Urinary bladder (tissue), 4 donors: ENCODE measurements around the gene HDHD5. TPM values are rescaled to one million over a fixed set of nuclear protein-coding genes. Genes with fewer than 3 reads are reported as not detected.

Source experiments
- DNase-seq: peaks from one replicate; pipeline ENCODE4 v3.0.0-alpha.2; 2015; ENCODE audit errors: extremely low spot score
- H3K27ac ChIP-seq: one replicate; pipeline ENCODE4 v1.5.1; 2013; ENCODE audit warnings: low read depth, mild to moderate bottlenecking, moderate library complexity
- H3K36me3 ChIP-seq: one replicate; pipeline ENCODE4 v1.6.1; 2013; ENCODE audit warnings: mild to moderate bottlenecking, moderate library complexity; ENCODE audit not compliant: insufficient read depth
- H3K4me1 ChIP-seq: one replicate; pipeline ENCODE4 v1.6.1; 2013; ENCODE audit warnings: mild to moderate bottlenecking, moderate library complexity; ENCODE audit not compliant: insufficient read depth
- H3K4me3 ChIP-seq: one replicate; pipeline ENCODE4 v1.5.1; 2013; ENCODE audit warnings: low read depth, low read length
- WGBS: extraction: QIAGEN DNeasy Blood & Tissue Kit; methylation state at CpG from one replicate; pipeline ENCODE4 v1.1.7; 2013; 5-methylcytosine and 5-hydroxymethylcytosine counted together
- polyA plus RNA-seq: library from polyadenylated mRNA; stranded (reverse); fragments of 200-250 nt; gene quantifications from one replicate; pipeline ENCODE4 v1.2.3, GENCODE V29; 2013
- total RNA-seq: library from RNA; depleted of rRNA; stranded (reverse); fragments of >200 nt; gene quantifications from one replicate; pipeline ENCODE4 v1.2.3, GENCODE V29; 2014
- donor health status: healthy with polysubstance abuse.
- donor health status: healthy.

HDHD5 gene
- total and polyA plus RNA-seq, 2 donors, result 13.2 to 35.7 TPM

DNA sequence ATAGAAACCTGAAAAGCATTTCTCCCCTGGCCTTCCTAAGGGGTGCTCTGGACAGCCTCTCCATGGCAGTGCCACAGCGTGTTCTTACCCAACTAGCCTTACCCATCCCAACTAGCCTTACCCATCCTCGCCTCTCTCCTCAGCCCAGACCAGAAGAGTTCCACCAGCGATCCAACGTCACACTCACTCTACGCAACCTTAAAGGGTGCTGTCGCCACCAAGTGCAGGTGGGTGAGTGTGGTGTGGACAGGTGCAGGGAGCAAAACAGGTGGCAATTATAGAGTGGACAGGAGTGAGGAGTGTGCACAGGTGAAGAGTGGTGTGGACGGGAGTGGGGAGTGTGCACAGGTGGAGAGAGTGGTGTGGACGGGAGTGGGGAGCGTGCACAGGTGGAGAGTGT, 55.7 kb downstream of the HDHD5 start:
- Histone ChIP-seq H3K27ac (no peak overlapping the region), H3K4me3 (no peak overlapping the region), H3K4me1 (no peaks in the 10 kb centered on the region), H3K36me3 (peaks cover 8% of the 10 kb centered on the region)
- WGBS, result 94% methylated on average over 9 of the region's 9 CpGs
- no peak for DNase-seq

DNA sequence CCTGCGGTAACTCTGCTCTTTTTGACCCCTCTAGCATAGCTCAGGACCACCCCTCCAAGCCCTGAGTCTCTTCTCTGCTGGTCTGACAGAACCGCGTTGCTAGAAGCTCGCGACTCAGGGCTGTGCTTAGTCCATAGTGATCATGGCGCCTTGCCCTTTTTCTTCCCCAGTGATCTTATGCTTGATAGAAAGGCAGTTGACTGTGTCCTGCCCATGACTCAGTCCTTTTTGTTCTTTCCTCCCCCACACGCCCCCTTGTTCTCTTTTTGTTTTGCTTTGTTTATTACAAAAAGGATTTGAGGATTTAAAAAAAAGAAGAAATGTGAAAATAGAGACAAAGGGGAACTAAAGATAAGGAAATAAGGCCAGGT, 56.8 kb downstream of the HDHD5 start:
- peaks cover 9% of the 10 kb centered on the region for H3K36me3 ChIP-seq
- no peak for DNase-seq
- H3K4me3 ChIP-seq, result no peak overlapping the region
- H3K27ac ChIP-seq, result no peak overlapping the region
- no peaks in the 10 kb centered on the region for H3K4me1 ChIP-seq
- 92% methylated on average over 7 of the region's 7 CpGs for WGBS

DNA sequence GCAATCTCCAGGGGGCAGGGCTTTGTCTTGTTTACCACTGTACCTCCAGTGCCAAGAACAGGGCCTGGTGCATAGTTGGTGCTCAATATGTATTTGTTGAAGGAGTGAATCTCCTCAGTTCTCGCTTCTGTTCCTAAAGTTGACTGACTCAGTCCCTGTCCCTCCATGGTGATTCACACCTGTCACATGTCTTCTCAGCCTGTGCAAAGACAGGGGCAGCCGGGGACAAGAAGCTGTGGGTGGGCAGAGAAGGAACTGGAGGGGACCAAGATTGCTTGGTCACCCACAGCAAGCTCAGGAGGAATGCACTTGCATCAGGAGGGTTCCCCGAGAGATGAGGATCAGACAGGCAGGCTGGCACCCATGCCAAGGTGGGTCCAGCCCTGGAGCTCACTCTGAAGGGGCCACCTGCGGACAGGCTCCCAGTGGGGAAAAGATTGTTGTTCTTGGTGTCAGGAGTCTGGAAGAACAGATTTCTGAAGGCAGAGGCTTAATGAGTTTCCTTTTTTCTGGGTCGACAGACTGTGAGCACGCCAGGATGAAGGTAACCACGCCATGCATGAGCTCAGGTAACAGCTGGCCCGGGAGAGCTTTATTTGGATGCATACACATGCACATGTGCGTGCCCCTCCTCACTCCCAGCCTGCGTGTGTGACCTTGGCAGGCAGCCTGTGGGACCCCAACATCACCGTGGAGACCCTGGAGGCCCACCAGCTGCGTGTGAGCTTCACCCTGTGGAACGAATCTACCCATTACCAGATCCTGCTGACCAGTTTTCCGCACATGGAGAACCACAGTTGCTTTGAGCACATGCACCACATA, 57.4 kb downstream of the HDHD5 start:
- Histone ChIP-seq H3K4me3 (no peak overlapping the region), H3K27ac (no peak overlapping the region), H3K36me3 (peaks cover 9% of the 10 kb centered on the region), H3K4me1 (no peaks in the 10 kb centered on the region)
- no peak for DNase-seq
- WGBS, result 86% methylated on average over 14 of the region's 14 CpGs

- no peak for DNase-seq
- H3K4me3 ChIP-seq, result no peak overlapping the region
- peaks cover 9% of the 10 kb centered on the region for H3K36me3 ChIP-seq
- no peak overlapping the region for H3K27ac ChIP-seq
- H3K4me1 ChIP-seq, result no peaks in the 10 kb centered on the region
- 80% methylated on average over 6 of the region's 6 CpGs for WGBS
These were observed 58.5 kb downstream of the HDHD5 start for GRCh38 chr22:17100621-17101020.

- Histone ChIP-seq H3K4me3 (no peak overlapping the region), H3K27ac (no peak overlapping the region), H3K4me1 (no peaks in the 10 kb centered on the region), H3K36me3 (peaks cover 9% of the 10 kb centered on the region)
- no peak for DNase-seq
- 67% methylated on average over 7 of the region's 7 CpGs for WGBS
These were observed 60.7 kb downstream of the HDHD5 start for GRCh38 chr22:17098379-17098819.

- peaks cover 9% of the 10 kb centered on the region for H3K36me3 ChIP-seq
- DNase-seq, result no peak
These were observed 61.4 kb downstream of the HDHD5 start for GRCh38 chr22:17097701-17098100.

GRCh38 chr22:17097062-17097461, 62.0 kb downstream of the HDHD5 start:
- peaks cover 8% of the 10 kb centered on the region for H3K36me3 ChIP-seq
- no peak for DNase-seq
- WGBS, result 80% methylated on average over 6 of the region's 6 CpGs
- no peak overlapping the region for H3K4me3 ChIP-seq
- no peak overlapping the region for H3K27ac ChIP-seq
- no peaks in the 10 kb centered on the region for H3K4me1 ChIP-seq

More at GRCh38 chr22:17097701-17098100, 61.4 kb downstream of the HDHD5 start:
- no peak overlapping the region for H3K4me3 ChIP-seq
- no peaks in the 10 kb centered on the region for H3K4me1 ChIP-seq
- no peak overlapping the region for H3K27ac ChIP-seq
- 85% methylated on average over 6 of the region's 6 CpGs for WGBS

DNA sequence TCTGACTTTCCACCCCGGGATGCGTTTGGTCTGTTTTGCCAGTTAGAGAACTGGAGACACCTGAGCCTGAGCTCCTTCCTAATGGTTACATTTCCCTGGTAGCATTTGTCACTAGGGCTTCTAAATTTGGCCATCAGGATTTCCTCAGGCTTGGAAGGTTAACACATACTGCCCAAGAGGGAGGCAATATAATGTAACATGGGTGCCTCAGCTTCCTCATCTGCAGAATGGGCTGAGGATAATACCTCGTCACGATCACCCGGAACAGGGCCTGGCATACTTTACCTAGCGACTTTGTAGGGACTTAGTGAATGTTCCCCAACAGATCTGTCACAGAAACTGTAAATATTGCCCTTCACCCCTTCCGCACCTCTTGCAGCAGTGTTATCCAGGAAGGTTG, 63.0 kb downstream of the HDHD5 start:
- no peak overlapping the region for H3K27ac ChIP-seq
- no peaks in the 10 kb centered on the region for H3K4me1 ChIP-seq
- peaks cover 8% of the 10 kb centered on the region for H3K36me3 ChIP-seq
- H3K4me3 ChIP-seq, result no peak overlapping the region
- 94% methylated on average over 7 of the region's 7 CpGs for WGBS
- DNase-seq, result no peak

- WGBS, result 69% methylated on average over 6 of the region's 6 CpGs
- no peak for DNase-seq
These were observed 63.5 kb downstream of the HDHD5 start for GRCh38 chr22:17095538-17095937.

GRCh38 chr22:17093081-17093480, 66.0 kb downstream of the HDHD5 start:
- Histone ChIP-seq H3K4me1 (no peaks in the 10 kb centered on the region), H3K36me3 (peaks cover 2% of the 10 kb centered on the region), H3K27ac (no peak overlapping the region), H3K4me3 (no peak overlapping the region)
- 65% methylated on average over 3 of the region's 3 CpGs for WGBS
- DNase-seq, result no peak

More at GRCh38 chr22:17095538-17095937, 63.5 kb downstream of the HDHD5 start:
- H3K4me3 ChIP-seq, result no peak overlapping the region
- H3K27ac ChIP-seq, result no peak overlapping the region
- no peaks in the 10 kb centered on the region for H3K4me1 ChIP-seq
- peaks cover 8% of the 10 kb centered on the region for H3K36me3 ChIP-seq

GRCh38 chr22:17091851-17092250, 67.2 kb downstream of the HDHD5 start:
- H3K27ac ChIP-seq, result no peak overlapping the region
- WGBS, result 48% methylated on average over 4 of the region's 4 CpGs
- no peaks in the 10 kb centered on the region for H3K36me3 ChIP-seq
- H3K4me1 ChIP-seq, result no peaks in the 10 kb centered on the region
- DNase-seq, result no peak
- H3K4me3 ChIP-seq, result no peak overlapping the region

GRCh38 chr22:17090550-17090949, 68.5 kb downstream of the HDHD5 start:
- Histone ChIP-seq H3K4me3 (no peak overlapping the region), H3K4me1 (no peaks in the 10 kb centered on the region), H3K36me3 (no peaks in the 10 kb centered on the region), H3K27ac (no peak overlapping the region)
- no peak for DNase-seq
